Thoracic aorta (tissue), 2 donors: ENCODE measurements around the gene PNPLA8. TPM values are rescaled to one million over a fixed set of nuclear protein-coding genes. Genes with fewer than 3 reads are reported as not detected.

Source experiments
- ATAC-seq: fragments of 150-250 bp; one replicate; pipeline ENCODE4 v1.8.0; 2017; ENCODE audit warnings: low read depth; ENCODE audit not compliant: insufficient number of reproducible peaks, low FRiP score
- DNase-seq: peaks from one replicate; pipeline ENCODE4 v3.0.0-alpha.2; 2020; ENCODE audit warnings: low spot score
- H3K27ac ChIP-seq, 2 donors: fragments of 200-600 bp; sonication (generic); 1 replicate in 1 of 2; 2 replicates in 1 of 2; pipeline ENCODE4 v1.5.1; 2016; ENCODE audit warnings: mild to moderate bottlenecking in 2 of 2, moderate library complexity in 2 of 2
- H3K27me3 ChIP-seq: fragments of 200-600 bp; sonication (generic); replicated peaks from 2 replicates; pipeline ENCODE4 v1.6.0; 2016; ENCODE audit warnings: mild to moderate bottlenecking; ENCODE audit not compliant: insufficient read depth
- H3K36me3 ChIP-seq: fragments of 200-600 bp; sonication (generic); one replicate; pipeline ENCODE4 v1.5.1; 2016
- H3K4me1 ChIP-seq, 2 donors: fragments of 200-600 bp; sonication (generic); 1 replicate in 1 of 2; 2 replicates in 1 of 2; pipeline versions ENCODE4 v1.5.1 to v1.6.0; 2016; ENCODE audit warnings: low read depth in 2 of 2, mild to moderate bottlenecking in 1 of 2; ENCODE audit not compliant: control insufficient read depth in 1 of 2
- H3K4me3 ChIP-seq: fragments of 200-600 bp; sonication (generic); 2 replicates; pipeline ENCODE4 v1.5.1; 2016; ENCODE audit warnings: mild to moderate bottlenecking
- H3K9me3 ChIP-seq: fragments of 200-600 bp; sonication (generic); 2 replicates; pipeline ENCODE4 v1.5.1; 2016
- CTCF ChIP-seq: fragments of 200-600 bp; sonication (generic); IDR thresholded peaks from one replicate; pipeline ENCODE4 v1.5.1; 2019; ENCODE audit warnings: antibody characterized with exemption
- total RNA-seq, 2 donors: library from RNA; depleted of rRNA; stranded (reverse); fragments of >200 nt; gene quantifications; one replicate each; pipeline versions ENCODE4 v1.1.0 to v1.2.3, GENCODE V29; 2016

The PNPLA8 gene
- total RNA-seq, 2 donors from 2014 or later: 29.6 to 45.8 TPM

GRCh38 chr7:108528183-108528712 is 2.3 kb upstream of the PNPLA8 start:
- Histone ChIP-seq H3K4me3 (no peak overlapping the region), H3K36me3 (no peaks in the 10 kb centered on the region), H3K4me1 (peaks cover 12 to 19% of the 10 kb centered on the region in 2 donors), H3K27ac (no peak overlapping the region), H3K9me3 (no peaks in the 10 kb centered on the region), H3K27me3 (no peaks in the 10 kb centered on the region)
- no peak for DNase-seq
- ATAC-seq: no peak
- no peak for TF ChIP-seq CTCF

DNA sequence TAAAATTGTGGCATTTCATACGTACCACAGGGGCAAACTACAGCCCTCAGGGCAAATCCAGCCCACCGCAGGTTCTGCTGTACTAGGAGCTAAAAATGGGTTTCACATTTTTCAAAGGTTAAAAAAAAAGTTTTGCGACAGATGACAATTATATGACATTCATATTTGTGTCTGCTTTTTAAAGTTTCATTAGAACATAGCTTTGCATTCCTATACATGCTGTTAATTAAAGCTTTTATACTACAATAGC is 758 bp upstream of the PNPLA8 start:
- Histone ChIP-seq H3K27me3 (no peaks in the 10 kb centered on the region), H3K4me3 (peak overlapping the region; percentile 89), H3K36me3 (no peaks in the 10 kb centered on the region), H3K9me3 (no peaks in the 10 kb centered on the region), H3K4me1 (peaks cover 14 to 29% of the 10 kb centered on the region in 2 donors), H3K27ac (peak overlapping the region; percentile 97)
- ATAC-seq (no peak), DNase-seq (no peak)
- TF ChIP-seq CTCF: no peak

- H3K36me3 ChIP-seq: no peaks in the 10 kb centered on the region
- no peak for DNase-seq
- no peak for TF ChIP-seq CTCF
- H3K4me3 ChIP-seq: peak overlapping the region; percentile 89
- H3K27me3 ChIP-seq: no peaks in the 10 kb centered on the region
- no peaks in the 10 kb centered on the region for H3K9me3 ChIP-seq
- peaks cover 14 to 29% of the 10 kb centered on the region in 2 donors for H3K4me1 ChIP-seq
- peak overlapping the region; percentile 97 for H3K27ac ChIP-seq
- peak; percentile 62 for ATAC-seq
Observed at GRCh38 chr7:108525327-108525984, 479 bp downstream of the PNPLA8 start.

GRCh38 chr7:108522780-108523179 is 3.2 kb downstream of the PNPLA8 start:
- Histone ChIP-seq H3K27ac (no peak overlapping the region), H3K4me1 (peaks cover 14 to 29% of the 10 kb centered on the region in 2 donors)

GRCh38 chr7:108517951-108518350 is 8.0 kb downstream of the PNPLA8 start:
- peaks cover 4% of the 10 kb centered on the region for H3K36me3 ChIP-seq
- TF ChIP-seq CTCF: no peak
- H3K27ac ChIP-seq: no peak overlapping the region
- H3K9me3 ChIP-seq: no peaks in the 10 kb centered on the region
- no peak for ATAC-seq
- peaks cover 4 to 7% of the 10 kb centered on the region in 2 donors for H3K4me1 ChIP-seq
- no peaks in the 10 kb centered on the region for H3K27me3 ChIP-seq
- H3K4me3 ChIP-seq: no peak overlapping the region
- no peak for DNase-seq

More at GRCh38 chr7:108522780-108523179, 3.2 kb downstream of the PNPLA8 start:
- TF ChIP-seq CTCF: no peak
- Histone ChIP-seq H3K27me3 (no peaks in the 10 kb centered on the region), H3K36me3 (peaks cover 4% of the 10 kb centered on the region), H3K4me3 (no peak overlapping the region), H3K9me3 (no peaks in the 10 kb centered on the region)
- no peak for ATAC-seq
- no peak for DNase-seq
